Vagina (tissue), 2 donors: Measurements from ENCODE around the gene STK11IP. TPM values are rescaled to one million over a fixed set of nuclear protein-coding genes. Genes with fewer than 3 reads are reported as not detected.
A peak's percentile ranks its signal among the peaks of the same experiment; 100 is the strongest.

Experiments used
- DNase-seq, 2 donors: peaks; one replicate each; pipeline ENCODE4 v3.0.0-alpha.2; 2017; ENCODE audit errors: extremely low spot score in 2 of 2
- H3K27ac ChIP-seq: fragments of 200-600 bp; sonication (generic); one replicate; pipeline ENCODE4 v1.5.1; 2019
- H3K27me3 ChIP-seq: fragments of 200-600 bp; sonication (generic); one replicate; pipeline ENCODE4 v1.5.1; 2019
- H3K36me3 ChIP-seq, 2 donors: fragments of 200-600 bp; sonication (generic); one replicate each; pipeline ENCODE4 v1.5.1; 2017 to 2019
- H3K4me1 ChIP-seq: fragments of 200-600 bp; sonication (generic); one replicate; pipeline ENCODE4 v1.5.1; 2019
- H3K4me3 ChIP-seq, 2 donors: fragments of 200-600 bp; sonication (generic); 1 replicate in 1 of 2; 2 replicates in 1 of 2; pipeline ENCODE4 v1.5.1; 2016 to 2019
- H3K9me3 ChIP-seq: fragments of 200-600 bp; sonication (generic); one replicate; pipeline ENCODE4 v1.5.1; 2019
- POLR2A ChIP-seq, 2 donors: fragments of 450-650 bp; IDR thresholded peaks; one replicate each; pipeline ENCODE4 v1.6.1; 2017; ENCODE audit warnings: antibody characterized with exemption in 2 of 2, mild to moderate bottlenecking in 2 of 2, moderate library complexity in 2 of 2
- POLR2AphosphoS5 ChIP-seq, 2 donors: sonication (generic); formaldehyde crosslinking; IDR thresholded peaks; one replicate each; pipeline ENCODE4 v1.9.0; 2017; ENCODE audit warnings: antibody characterized with exemption in 2 of 2, mild to moderate bottlenecking in 2 of 2, low read depth in 1 of 2; ENCODE audit not compliant: insufficient read depth in 1 of 2
- intact Hi-C: fragments of 100-400 bp; cut with DNase I; formaldehyde crosslinking; loops from one replicate; pipeline ENCODE4 v1.15.1; 2023
- microRNA-seq: library from miRNA; unstranded; fragments of <30 nt; microRNA quantifications from one replicate; pipeline ENCODE4, GENCODE V29; 2017; ENCODE audit warnings: borderline number of aligned reads, borderline replicate concordance
- small RNA-seq: library from RNA; depleted of rRNA; stranded (forward); fragments of <200 nt; gene quantifications from one replicate; pipeline ENCODE3, GENCODE V24; 2016
- total RNA-seq: library from RNA; depleted of rRNA; stranded (reverse); fragments of >200 nt; gene quantifications from one replicate; pipeline ENCODE4 v1.2.3, GENCODE V29; 2016
- TF ChIP-seq, protein P1 (sequence below), 3 experiments: fragments of 450-650 bp in 2 of 3; fragments of 200-600 bp in 1 of 3; sonication (generic) in 1 of 3; IDR thresholded peaks; one replicate each; pipeline ENCODE4 v1.5.1; 2017 to 2019; ENCODE audit warnings: antibody characterized with exemption in 3 of 3, mild to moderate bottlenecking in 2 of 3, moderate library complexity in 2 of 3

STK11IP gene
- total RNA-seq, 1 donor from 2014 or later: 11.3 TPM

DNA sequence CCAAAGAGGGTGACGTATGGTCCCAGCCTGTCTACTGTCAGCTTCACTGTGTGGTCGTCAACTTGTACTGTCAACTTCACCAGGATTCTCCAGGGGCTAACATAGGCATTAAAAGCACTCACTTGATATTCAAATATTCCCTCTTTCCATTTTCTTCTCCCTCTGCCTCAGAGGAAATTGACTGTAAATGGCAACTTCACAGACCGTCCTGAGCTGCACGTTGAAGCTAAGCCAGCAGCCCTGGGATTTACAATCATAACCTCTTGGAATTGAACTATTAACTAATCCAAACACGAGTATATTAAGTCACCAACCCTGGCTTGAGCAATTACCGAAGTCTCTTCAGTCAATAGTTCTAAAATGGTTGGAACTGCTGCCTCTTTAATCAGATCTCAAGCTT, 68.3 kb downstream of the STK11IP start:
- no peaks in the 10 kb centered on the region for H3K27me3 ChIP-seq
- DNase-seq: peak; percentile 25 to 37
- TF ChIP-seq, protein P1, sequence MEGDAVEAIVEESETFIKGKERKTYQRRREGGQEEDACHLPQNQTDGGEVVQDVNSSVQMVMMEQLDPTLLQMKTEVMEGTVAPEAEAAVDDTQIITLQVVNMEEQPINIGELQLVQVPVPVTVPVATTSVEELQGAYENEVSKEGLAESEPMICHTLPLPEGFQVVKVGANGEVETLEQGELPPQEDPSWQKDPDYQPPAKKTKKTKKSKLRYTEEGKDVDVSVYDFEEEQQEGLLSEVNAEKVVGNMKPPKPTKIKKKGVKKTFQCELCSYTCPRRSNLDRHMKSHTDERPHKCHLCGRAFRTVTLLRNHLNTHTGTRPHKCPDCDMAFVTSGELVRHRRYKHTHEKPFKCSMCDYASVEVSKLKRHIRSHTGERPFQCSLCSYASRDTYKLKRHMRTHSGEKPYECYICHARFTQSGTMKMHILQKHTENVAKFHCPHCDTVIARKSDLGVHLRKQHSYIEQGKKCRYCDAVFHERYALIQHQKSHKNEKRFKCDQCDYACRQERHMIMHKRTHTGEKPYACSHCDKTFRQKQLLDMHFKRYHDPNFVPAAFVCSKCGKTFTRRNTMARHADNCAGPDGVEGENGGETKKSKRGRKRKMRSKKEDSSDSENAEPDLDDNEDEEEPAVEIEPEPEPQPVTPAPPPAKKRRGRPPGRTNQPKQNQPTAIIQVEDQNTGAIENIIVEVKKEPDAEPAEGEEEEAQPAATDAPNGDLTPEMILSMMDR (IDR thresholded peaks at IDR 0.05): no peak
- no peak for TF ChIP-seq POLR2AphosphoS5 (IDR thresholded peaks at IDR 0.05; ENCODE audit: insufficient read depth in 1 of 2, low read depth in 1 of 2)
- TF ChIP-seq POLR2A (IDR thresholded peaks at IDR 0.05): no peak
- no peak overlapping the region for H3K27ac ChIP-seq
- H3K4me3 ChIP-seq: no peak overlapping the region
- intact Hi-C loops: no loop called here
- no peaks in the 10 kb centered on the region for H3K36me3 ChIP-seq
- no peaks in the 10 kb centered on the region for H3K4me1 ChIP-seq
- H3K9me3 ChIP-seq: no peaks in the 10 kb centered on the region

Small RNA genes within 50 kb of the gene (microRNA-seq; reads per million reads assigned to microRNA genes)
- gene MIR3132: not detected

Small RNA genes within 50 kb of the gene (small RNA-seq; reads per million reads assigned to genes)
- not detected for gene MIR3132
- not detected for gene RN7SKP213

Other genes starting within 250 kb of the STK11IP start
- gene DNPEP, start 209.9 kb upstream of the STK11IP start, total RNA-seq: 62.9 TPM
- gene DES, start 179.5 kb upstream of the STK11IP start, total RNA-seq: 883 TPM
- gene SPEG, start 163.0 kb upstream of the STK11IP start, total RNA-seq: 28.2 TPM
- 35.4 TPM for gene GMPPA, start 99.0 kb upstream of the STK11IP start, total RNA-seq
- gene ASIC4, start 83.4 kb upstream of the STK11IP start, total RNA-seq: not detected
- 41.5 TPM for gene CHPF, start 54.0 kb upstream of the STK11IP start, total RNA-seq
- 1.5 TPM for gene TMEM198, start 53.8 kb upstream of the STK11IP start, total RNA-seq
- gene OBSL1, start 26.3 kb upstream of the STK11IP start, total RNA-seq: 53.0 TPM
- gene INHA, start 25.5 kb upstream of the STK11IP start, total RNA-seq: 0.74 TPM
- gene SLC4A3, start 29.8 kb downstream of the STK11IP start, total RNA-seq: 13.5 TPM